PC-3 (cell line): ENCODE measurements around the gene FAR2. TPM values are rescaled to one million over a fixed set of nuclear protein-coding genes. Genes with fewer than 3 reads are reported as not detected.

ENCODE experiments used
- ATAC-seq: fragments of 200-7000 bp; cut with Tn5 transposase; 2 replicates; pipeline ENCODE4 v1.9.1; 2020; ENCODE audit warnings: mild to moderate bottlenecking, moderate library complexity
- BruUV-seq: library from RNA; stranded (reverse); fragments of 400-500 nt; replicated peaks from 2 replicates; lab custom pipeline; 2021; lab: Mats Ljungman, UMichigan
- CTCF ChIA-PET: fragments of 300-600 bp; sonication (Branson Sonifier 250); formaldehyde crosslinking; loops from one replicate; lab custom pipeline; 2022; ENCODE audit warnings: antibody characterized with exemption; lab: Charles Lee
- POLR2A ChIA-PET: fragments of 300-600 bp; sonication (Branson Sonifier 250); formaldehyde crosslinking; loops from one replicate; lab custom pipeline; 2022; ENCODE audit warnings: antibody characterized with exemption; ENCODE audit not compliant: unreplicated experiment; lab: Charles Lee
- DNase-seq: peaks from one replicate; pipeline ENCODE4 v3.0.0-alpha.2; 2015
- H2AFZ ChIP-seq: fragments of 300-600 bp; sonication (generic); 2 replicates; pipeline ENCODE4 v1.6.0; 2016; ENCODE audit warnings: antibody characterized with exemption, low read length
- H3F3A ChIP-seq: fragments of 300-600 bp; sonication (generic); one replicate; pipeline ENCODE4 v1.6.0; 2017; ENCODE audit warnings: antibody characterized with exemption, low read length, control low read depth, mild to moderate bottlenecking; ENCODE audit not compliant: unreplicated experiment
- H3K27ac ChIP-seq: fragments of 300-600 bp; sonication (generic); 2 replicates; pipeline ENCODE4 v1.5.1; 2016; ENCODE audit warnings: mild to moderate bottlenecking, low read length
- H3K27me3 ChIP-seq: fragments of 300-600 bp; sonication (generic); 2 replicates; pipeline ENCODE4 v1.6.1; 2016; ENCODE audit warnings: low read length, mixed read lengths
- H3K36me3 ChIP-seq: fragments of 300-600 bp; sonication (generic); 2 replicates; pipeline ENCODE4 v1.6.1; 2016; ENCODE audit warnings: low read depth, mixed run types, low read length, mixed read lengths
- H3K4me1 ChIP-seq: fragments of 300-600 bp; sonication (generic); 2 replicates; pipeline ENCODE4 v1.5.1; 2016; ENCODE audit warnings: low read length; ENCODE audit not compliant: insufficient read depth
- H3K4me2 ChIP-seq: fragments of 300-600 bp; sonication (generic); 2 replicates; pipeline ENCODE4 v1.6.0; 2016; ENCODE audit warnings: low read length
- H3K4me3 ChIP-seq: fragments of 300-600 bp; sonication (generic); 2 replicates; pipeline ENCODE4 v1.5.1; 2016; ENCODE audit warnings: mild to moderate bottlenecking, low read length, mixed read lengths
- H3K79me2 ChIP-seq: fragments of 300-600 bp; sonication (generic); 2 replicates; pipeline ENCODE4 v1.6.1; 2017; ENCODE audit warnings: low read length, mixed read lengths
- H3K9ac ChIP-seq: fragments of 300-600 bp; sonication (generic); 2 replicates; pipeline ENCODE4 v1.6.0; 2016; ENCODE audit warnings: mild to moderate bottlenecking, low read length
- H3K9me2 ChIP-seq: fragments of 300-600 bp; sonication (generic); replicated peaks from 2 replicates; pipeline ENCODE4 v1.6.1; 2016; ENCODE audit warnings: mixed run types, low read length, mixed read lengths
- H3K9me3 ChIP-seq: fragments of 300-600 bp; sonication (generic); 2 replicates; pipeline ENCODE4 v1.6.1; 2016; ENCODE audit warnings: low read length, mixed read lengths
- H4K20me1 ChIP-seq: fragments of 300-600 bp; sonication (generic); 2 replicates; pipeline ENCODE4 v1.6.1; 2016; ENCODE audit warnings: low read length, mixed read lengths
- CTCF ChIP-seq: fragments of 300-600 bp; sonication (generic); conservative IDR thresholded peaks from 2 replicates; pipeline ENCODE4 v1.5.1; 2017; ENCODE audit warnings: antibody characterized with exemption, low read depth, mild to moderate bottlenecking, low read length
- EZH2 ChIP-seq: fragments of 300-600 bp; sonication (generic); IDR thresholded peaks from one replicate; pipeline ENCODE4 v1.6.1; 2017; ENCODE audit warnings: antibody characterized with exemption, mild to moderate bottlenecking, low read length; ENCODE audit not compliant: unreplicated experiment
- EZH2phosphoT487 ChIP-seq: fragments of 300-600 bp; sonication (generic); IDR thresholded peaks from 2 replicates; pipeline ENCODE4 v1.6.1; 2018; ENCODE audit warnings: mild to moderate bottlenecking, antibody characterized with exemption, low read length, borderline replicate concordance
- intact Hi-C: fragments of 100-400 bp; cut with micrococcal nuclease; formaldehyde crosslinking; loops from 2 replicates; pipeline ENCODE4 v1.9.0; 2023
- total RNA-seq: library from RNA; depleted of rRNA; stranded (reverse); fragments of >200 nt; gene quantifications from 2 replicates; pipeline ENCODE4 v1.2.3, GENCODE V29; 2014

FAR2 gene
- total RNA-seq, 1 experiment from 2014 or later, result 10.2 TPM

GRCh38 chr12:29320295-29321085 lies 171.4 kb downstream of the FAR2 start:
- Histone ChIP-seq H3K4me3 (no peak overlapping the region), H3K9me2 (no peaks in the 10 kb centered on the region), H2AFZ (no peak overlapping the region), H3K79me2 (no peaks in the 10 kb centered on the region), H3F3A (peaks cover 7% of the 10 kb centered on the region), H3K27me3 (no peaks in the 10 kb centered on the region), H3K4me1 (peaks cover 38% of the 10 kb centered on the region), H3K9ac (no peak overlapping the region), H3K27ac (peak overlapping the region; percentile 30), H3K9me3 (no peaks in the 10 kb centered on the region), H3K36me3 (peaks cover 3% of the 10 kb centered on the region; the same call in 1 of the 2 replicates), H3K4me2 (peak overlapping the region; percentile 5), H4K20me1 (no peaks in the 10 kb centered on the region)
- CTCF ChIA-PET, result interaction anchor here (0.7 to 1.0 kb wide), 2 partner anchors 61 to 234 kb away, joined by 3 to 4 read pairs; partner anchors contain the start of gene ERGIC2
- POLR2A ChIA-PET, result interaction anchor here (0.6 kb wide), 1 partner anchor 108 kb away, joined by 4 read pairs; no protein-coding TSS in a partner anchor
- ATAC-seq, result peak; percentile 84
- no TSS peak for BruUV-seq
- intact Hi-C loops, result loop anchor here (2.0 kb wide), 3 partner anchors 14 to 60 kb away; partner anchors contain the start of gene ERGIC2
- DNase-seq, result peak; percentile 98
- TF ChIP-seq EZH2 (no peak), CTCF (no peak), EZH2phosphoT487 (no peak)

DNA sequence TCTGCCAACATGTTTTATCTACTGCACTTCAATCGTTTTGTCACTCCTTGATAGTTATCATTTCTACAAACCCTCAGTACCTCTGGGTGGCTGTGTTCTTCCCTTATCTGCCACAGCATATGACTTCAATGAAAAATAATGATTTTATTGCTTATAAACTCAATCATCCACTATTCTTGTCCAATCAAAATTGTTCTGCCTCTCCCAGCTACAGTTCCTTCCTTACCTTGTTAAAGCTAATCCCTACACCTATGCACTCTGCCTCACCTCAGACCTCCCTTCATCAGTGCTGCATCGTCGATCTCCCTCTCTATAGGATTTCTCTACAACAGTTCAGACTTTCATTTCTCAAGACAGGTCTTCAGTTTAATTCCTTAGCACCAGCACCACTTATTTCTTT lies 173.1 kb downstream of the FAR2 start:
- Histone ChIP-seq H3K27me3 (no peaks in the 10 kb centered on the region), H4K20me1 (no peaks in the 10 kb centered on the region), H3K36me3 (peaks cover 3% of the 10 kb centered on the region; the same call in 1 of the 2 replicates), H3K79me2 (no peaks in the 10 kb centered on the region), H3K9ac (no peak overlapping the region), H3K4me1 (peaks cover 31% of the 10 kb centered on the region), H3K9me2 (no peaks in the 10 kb centered on the region), H3F3A (peaks cover 7% of the 10 kb centered on the region), H2AFZ (no peak overlapping the region), H3K4me2 (no peak overlapping the region), H3K27ac (no peak overlapping the region), H3K9me3 (no peaks in the 10 kb centered on the region), H3K4me3 (no peak overlapping the region)
- ChIA-PET POLR2A (interaction anchor here (0.7 kb wide), 1 partner anchor 7 kb away, joined by 6 read pairs; no protein-coding TSS in a partner anchor), CTCF (no interaction called here)
- no TSS peak for BruUV-seq
- no peak for DNase-seq
- no peak for ATAC-seq
- intact Hi-C loops, result no loop called here
- no peak for TF ChIP-seq CTCF
- no peak for TF ChIP-seq EZH2phosphoT487
- TF ChIP-seq EZH2, result no peak

GRCh38 chr12:29329411-29329810 lies 180.3 kb downstream of the FAR2 start:
- Histone ChIP-seq H2AFZ (no peak overlapping the region), H3K9ac (no peak overlapping the region), H3K4me2 (no peak overlapping the region), H3K27me3 (no peaks in the 10 kb centered on the region), H3K27ac (no peak overlapping the region), H3K9me3 (no peaks in the 10 kb centered on the region), H3K9me2 (no peaks in the 10 kb centered on the region), H3K36me3 (no peaks in the 10 kb centered on the region), H3K4me1 (no peaks in the 10 kb centered on the region), H3K4me3 (no peak overlapping the region), H4K20me1 (no peaks in the 10 kb centered on the region), H3K79me2 (no peaks in the 10 kb centered on the region), H3F3A (no peaks in the 10 kb centered on the region)
- DNase-seq (no peak), ATAC-seq (no peak)
- no peak for TF ChIP-seq EZH2
- TF ChIP-seq EZH2phosphoT487, result no peak
- no peak for TF ChIP-seq CTCF
- ChIA-PET POLR2A (interaction anchor here (0.5 to 0.7 kb wide), 4 partner anchors 8 to 1249 kb away, joined by 3 to 6 read pairs (median 5); partner anchors contain the start of gene ERGIC2), CTCF (no interaction called here)
- intact Hi-C loops, result no loop called here
- no TSS peak for BruUV-seq
